T47D (cell line): ENCODE measurements around the gene SERINC3.

Experiments used
- DNase-seq, 2 experiments: peaks; one replicate each; pipeline versions ENCODE4 v3.0.0 to v3.0.0-alpha.2; 2011 to 2012; ENCODE audit warnings: low read depth in 1 of 2, low spot score in 1 of 2
- JUND ChIP-seq: IDR thresholded peaks from 2 replicates; pipeline ENCODE4 v1.6.1; 2012; ENCODE audit warnings: low read depth
- in situ Hi-C: cut with HindIII; loops from 2 replicates; pipeline ENCODE4 v1.10.0; 2016; ENCODE audit warnings: low sequenced_read_pairs, low pct_unique_long_range_greater_than_20kb

The SERINC3 gene

DNA sequence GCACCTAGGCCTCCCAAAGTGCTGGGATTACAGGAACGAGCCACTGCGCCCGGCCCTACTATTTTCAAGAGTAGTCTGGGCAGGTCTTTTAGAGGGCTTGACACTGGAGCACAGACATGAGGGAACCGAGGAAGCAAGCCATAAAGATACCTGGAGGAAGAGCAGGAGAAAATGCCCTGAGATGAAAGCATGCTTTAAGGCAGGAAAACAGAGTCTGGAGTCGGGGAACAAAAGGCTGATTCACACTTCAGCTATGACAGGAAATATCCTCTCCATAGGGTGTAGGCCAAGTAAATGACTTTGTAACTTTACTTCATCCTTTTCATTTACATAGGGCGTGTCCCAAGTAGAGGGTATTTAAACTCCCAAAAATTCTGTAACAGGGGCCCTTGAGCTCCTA lies 4.3 kb upstream of the SERINC3 start:
- no peak for DNase-seq
- in situ Hi-C loops, result no loop called here
- no peak for TF ChIP-seq JUND

GRCh38 chr20:44523746-44524145 lies 1.9 kb upstream of the SERINC3 start:
- TF ChIP-seq JUND, result no peak
- no peak for DNase-seq
- in situ Hi-C loops, result no loop called here

GRCh38 chr20:44522841-44523240 lies 971 bp upstream of the SERINC3 start:
- in situ Hi-C loops, result no loop called here
- no peak for DNase-seq
- no peak for TF ChIP-seq JUND

DNA sequence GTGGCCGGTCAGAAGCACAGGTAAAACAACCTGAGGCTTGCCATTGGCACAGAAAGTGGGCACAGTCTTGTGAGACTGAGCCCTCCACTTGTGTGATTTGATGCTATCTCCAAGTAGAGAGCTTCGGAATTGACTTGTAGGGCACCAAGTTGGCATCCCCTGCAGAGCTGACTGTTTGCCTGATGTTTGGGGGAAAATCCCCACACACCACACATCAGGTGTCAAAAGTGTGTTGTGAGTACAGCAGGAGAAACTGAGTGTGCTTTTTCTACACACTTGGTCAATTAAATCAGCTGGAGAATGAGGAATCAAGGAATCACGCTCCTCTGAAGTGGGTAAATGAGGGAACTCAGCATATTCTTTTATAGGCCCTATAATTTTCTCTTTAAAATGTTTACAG lies 989 bp downstream of the SERINC3 start:
- in situ Hi-C loops, result no loop called here
- TF ChIP-seq JUND, result no peak
- DNase-seq, result no peak

GRCh38 chr20:44518248-44518647 lies 3.6 kb downstream of the SERINC3 start:
- DNase-seq, result no peak
- no peak for TF ChIP-seq JUND
- in situ Hi-C loops, result no loop called here

DNA sequence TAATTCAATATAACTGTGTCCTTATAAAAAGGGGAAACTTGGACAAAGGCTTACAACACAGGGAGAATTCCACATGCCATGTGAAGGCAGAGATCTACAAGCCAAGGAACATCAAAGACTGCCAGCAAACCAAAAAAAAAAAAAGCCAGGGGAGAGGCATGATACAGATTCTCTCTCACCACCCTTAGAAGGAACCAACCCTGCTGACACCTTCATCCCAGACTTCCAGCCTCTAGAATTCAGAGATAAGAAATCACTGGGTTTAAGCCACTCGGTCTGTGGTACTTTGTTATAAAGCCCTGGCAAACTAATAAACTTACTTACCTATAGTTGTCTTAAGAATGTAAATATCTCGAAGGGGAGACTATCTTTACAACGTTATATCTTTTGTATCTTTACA lies 4.4 kb downstream of the SERINC3 start:
- DNase-seq, result no peak
- TF ChIP-seq JUND, result no peak; the same call in 1 of the 2 replicates

GRCh38 chr20:44516491-44516890 lies 5.4 kb downstream of the SERINC3 start:
- no peak for DNase-seq
- in situ Hi-C loops, result no loop called here
- no peak for TF ChIP-seq JUND

More for the DNA sequence above, 4.4 kb downstream of the SERINC3 start:
- in situ Hi-C loops, result no loop called here

GRCh38 chr20:44513871-44514270 lies 8.0 kb downstream of the SERINC3 start:
- in situ Hi-C loops, result no loop called here
- no peak for DNase-seq
- no peak for TF ChIP-seq JUND

GRCh38 chr20:44509762-44510161 lies 12.1 kb downstream of the SERINC3 start:
- DNase-seq, result no peak
- no peak for TF ChIP-seq JUND
- in situ Hi-C loops, result no loop called here

- no peak for TF ChIP-seq JUND
- DNase-seq, result no peak
- in situ Hi-C loops, result no loop called here
Observed at GRCh38 chr20:44504402-44505307, 17.2 kb downstream of the SERINC3 start.

- in situ Hi-C loops, result no loop called here
- DNase-seq, result no peak
- no peak for TF ChIP-seq JUND
Observed at GRCh38 chr20:44502968-44503367, 18.9 kb downstream of the SERINC3 start.

- TF ChIP-seq JUND, result no peak
- in situ Hi-C loops, result no loop called here
- no peak for DNase-seq
Observed at GRCh38 chr20:44501448-44501847, 20.4 kb downstream of the SERINC3 start.

GRCh38 chr20:44500221-44500620 lies 21.6 kb downstream of the SERINC3 start:
- in situ Hi-C loops, result no loop called here
- no peak for DNase-seq
- no peak for TF ChIP-seq JUND

- in situ Hi-C loops, result no loop called here
- no peak for DNase-seq
- no peak for TF ChIP-seq JUND
Observed at GRCh38 chr20:44497761-44498160, 24.1 kb downstream of the SERINC3 start.
